NAMALWA (cell line): Measurements from ENCODE around the gene HRH2.
"Not testable (repeated sequence)": the region's sequence is repeated elsewhere in the genome, so short reads cannot be mapped to it uniquely, and the experiment has no call there.

Experiments used
- DNase-seq: peaks from one replicate; pipeline ENCODE4 v3.0.0-alpha.2; 2015; ENCODE audit warnings: low spot score

The HRH2 gene, protein sequence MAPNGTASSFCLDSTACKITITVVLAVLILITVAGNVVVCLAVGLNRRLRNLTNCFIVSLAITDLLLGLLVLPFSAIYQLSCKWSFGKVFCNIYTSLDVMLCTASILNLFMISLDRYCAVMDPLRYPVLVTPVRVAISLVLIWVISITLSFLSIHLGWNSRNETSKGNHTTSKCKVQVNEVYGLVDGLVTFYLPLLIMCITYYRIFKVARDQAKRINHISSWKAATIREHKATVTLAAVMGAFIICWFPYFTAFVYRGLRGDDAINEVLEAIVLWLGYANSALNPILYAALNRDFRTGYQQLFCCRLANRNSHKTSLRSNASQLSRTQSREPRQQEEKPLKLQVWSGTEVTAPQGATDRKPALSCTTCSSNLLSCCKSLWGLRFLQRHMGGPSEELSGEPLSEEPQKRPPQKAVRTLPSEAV

DNA sequence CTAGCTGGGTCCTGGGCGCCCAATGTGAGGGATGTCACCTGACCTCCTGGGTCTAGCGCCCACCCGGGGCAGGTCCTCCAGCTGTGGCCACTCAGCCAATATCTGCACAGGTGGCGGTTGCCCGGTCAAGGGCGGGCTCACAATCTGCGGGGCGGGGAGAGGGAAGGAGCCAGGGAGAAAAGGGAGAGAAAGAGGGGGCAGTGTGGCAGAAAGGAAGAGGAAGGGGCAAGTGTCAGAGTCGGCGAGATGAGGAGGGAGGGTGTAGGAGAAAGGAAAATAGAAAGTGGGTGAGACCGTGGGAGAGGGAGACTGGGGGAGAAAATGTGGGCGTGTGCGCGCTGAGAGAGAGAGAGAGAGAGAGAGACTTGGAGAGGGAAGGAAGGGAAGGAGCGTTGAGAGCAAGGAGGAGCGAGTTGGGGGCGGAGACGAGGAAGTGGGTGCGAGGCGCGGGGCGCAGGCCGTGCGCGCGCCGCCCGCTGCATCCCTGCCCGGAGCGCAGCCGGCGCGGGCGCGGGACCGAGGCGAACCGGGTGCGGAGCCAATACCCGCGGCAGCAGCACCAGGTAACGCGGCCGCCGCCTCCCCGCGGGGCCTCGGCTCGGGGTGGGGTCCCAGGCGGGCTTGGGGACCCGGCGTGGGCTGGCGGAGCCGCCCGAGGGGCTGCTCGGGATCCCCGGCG, at the start of gene HRH2:
TSS of gene HRH2 (plus strand) at position 479 of the 679 bp plus-strand sequence. CDS start 25,163 bp downstream, outside the sequence.
- DNase-seq: no peak

DNA sequence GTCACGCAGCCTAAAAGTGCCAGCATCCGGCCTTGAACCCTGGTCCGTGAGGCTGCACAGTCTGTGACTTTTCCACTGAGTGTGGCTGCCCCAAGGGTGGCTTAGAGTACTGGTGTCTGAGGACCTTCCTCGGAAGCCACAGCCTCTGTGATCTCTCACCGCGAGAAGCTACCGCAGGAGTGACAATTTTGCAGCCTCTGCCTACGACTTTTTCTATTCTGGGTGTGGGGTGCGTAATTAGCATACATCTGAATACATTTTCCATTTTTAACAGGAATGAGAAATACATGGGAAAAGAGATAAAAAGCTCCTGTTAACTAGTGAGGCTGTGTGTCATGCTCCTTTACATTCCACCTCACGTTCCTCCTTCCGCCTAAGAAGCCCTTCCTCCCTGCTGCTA, 48.3 kb upstream of the HRH2 start:
- no peak for DNase-seq

DNA sequence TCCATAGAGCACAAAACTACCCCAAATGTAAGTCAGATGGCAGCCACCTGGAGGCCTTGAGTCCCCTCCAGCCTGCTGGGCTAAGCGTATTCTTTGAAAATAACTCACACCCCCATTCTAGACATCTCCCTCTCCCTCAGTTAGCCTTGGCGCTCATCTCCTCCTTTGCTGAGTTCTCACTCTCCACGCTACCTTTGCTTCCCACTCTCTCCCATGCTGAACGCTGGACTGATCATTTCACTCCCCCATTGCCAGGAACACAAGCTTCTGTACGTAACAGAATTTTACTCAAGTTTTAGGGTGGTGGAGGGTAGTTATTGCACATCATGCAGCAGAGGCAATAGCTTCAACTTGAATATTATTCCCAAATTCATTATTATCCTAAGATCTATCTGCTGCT, 47.5 kb upstream of the HRH2 start:
- DNase-seq: no peak

DNA sequence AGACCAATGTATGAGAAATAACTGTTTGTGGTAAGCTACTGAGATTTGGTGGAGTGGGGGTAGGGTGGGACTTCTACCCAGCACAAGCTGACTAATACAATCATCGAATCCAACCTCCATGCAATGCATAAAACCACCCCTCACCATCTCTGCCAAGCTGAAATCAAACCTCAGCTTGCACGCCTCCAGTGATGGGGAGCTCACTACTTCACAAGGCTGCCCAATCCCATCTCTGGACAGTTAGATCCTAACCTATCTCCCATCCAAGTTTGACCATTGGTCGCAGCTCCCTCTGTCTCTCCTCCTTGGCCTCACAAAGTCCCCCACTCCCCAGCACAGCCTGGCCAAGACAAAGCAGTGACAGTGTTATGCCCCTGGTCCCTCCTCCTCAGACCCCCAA, 47.0 kb upstream of the HRH2 start:
- no peak for DNase-seq

DNA sequence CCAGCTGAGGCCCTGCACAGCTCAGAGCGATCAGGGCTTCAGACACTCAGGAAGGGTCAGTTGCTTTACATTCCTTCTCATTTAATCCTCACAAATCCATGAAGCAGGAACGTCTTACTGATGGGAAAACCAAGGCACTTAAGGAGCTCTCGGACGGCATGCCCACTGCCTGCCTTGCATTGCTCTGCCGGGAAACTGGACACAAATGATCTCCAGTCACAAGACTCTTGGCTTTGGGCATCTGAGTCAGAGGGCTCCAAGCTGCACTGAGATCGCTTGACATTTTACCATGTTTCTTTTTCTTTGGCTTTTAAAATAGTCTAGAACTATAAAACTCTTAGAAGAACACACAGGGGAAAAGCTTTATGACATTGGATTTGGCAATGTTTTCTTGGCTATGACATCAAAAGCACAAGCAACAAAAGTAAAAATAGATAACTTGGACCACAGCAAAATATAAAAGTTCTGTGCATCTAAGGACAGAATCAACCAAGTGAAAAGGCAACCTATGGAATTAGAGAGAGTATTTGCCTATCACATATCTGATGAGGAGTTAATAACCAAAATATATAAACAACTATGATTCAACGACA, 43.6 kb upstream of the HRH2 start:
- no peak for DNase-seq

DNA sequence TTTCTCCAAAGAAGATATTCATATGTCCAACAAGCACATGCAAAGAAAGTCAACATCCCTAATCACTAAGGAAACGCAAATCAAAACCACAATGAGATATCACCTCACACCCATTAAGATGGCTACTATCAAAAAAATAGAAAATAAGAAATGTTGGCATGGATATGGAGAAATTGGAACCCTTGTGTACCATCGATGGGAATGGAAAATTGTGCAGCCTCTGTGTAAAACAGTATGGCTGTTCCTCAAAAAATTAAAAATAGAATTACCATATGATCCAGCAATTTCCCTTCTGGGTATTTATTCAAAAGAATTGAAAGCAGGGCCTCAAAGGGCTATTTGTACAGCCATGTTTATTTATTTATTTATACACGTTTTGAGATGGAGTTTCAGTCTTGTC, 43.0 kb upstream of the HRH2 start:
- DNase-seq: no peak

DNA sequence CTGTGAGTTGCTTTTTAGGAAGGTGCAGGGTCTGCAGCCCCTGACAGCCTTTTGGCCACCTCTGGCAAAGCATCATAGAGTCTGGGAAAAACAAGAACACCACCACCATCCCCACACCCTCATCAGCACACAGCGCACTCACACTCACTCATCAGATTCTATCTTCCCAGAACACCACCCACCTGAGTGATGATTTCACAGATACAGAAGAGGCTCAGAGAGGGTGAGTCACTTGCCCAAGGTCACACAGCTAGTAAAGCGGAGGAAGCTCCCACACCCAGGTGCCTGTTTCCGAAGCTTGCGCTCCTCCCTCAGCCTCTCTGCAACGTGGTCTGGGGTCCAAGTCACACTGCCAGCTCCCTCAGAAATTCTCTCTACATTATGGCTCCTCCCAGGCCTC, 41.8 kb upstream of the HRH2 start:
- no peak for DNase-seq

DNA sequence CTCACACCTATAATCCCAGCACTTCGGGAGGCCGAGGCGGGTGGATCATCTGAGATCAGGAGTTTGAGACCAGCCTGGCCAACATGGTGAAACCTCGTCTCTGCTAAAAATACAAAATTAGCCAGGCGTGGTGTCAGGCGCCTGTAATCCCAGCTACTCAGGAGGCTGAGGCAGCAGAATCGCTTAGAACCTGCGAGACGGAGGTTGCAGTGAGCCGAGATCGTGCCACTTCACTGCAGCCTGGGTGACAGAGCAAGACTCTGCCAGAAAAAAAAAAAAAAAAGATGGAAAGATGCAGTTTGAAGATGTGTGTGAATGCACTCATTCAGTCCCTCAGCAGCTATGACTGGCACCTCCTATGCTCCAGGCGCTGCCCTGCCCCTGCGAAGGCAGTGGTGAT, 41.3 kb upstream of the HRH2 start:
- DNase-seq: not testable (repeated sequence)

DNA sequence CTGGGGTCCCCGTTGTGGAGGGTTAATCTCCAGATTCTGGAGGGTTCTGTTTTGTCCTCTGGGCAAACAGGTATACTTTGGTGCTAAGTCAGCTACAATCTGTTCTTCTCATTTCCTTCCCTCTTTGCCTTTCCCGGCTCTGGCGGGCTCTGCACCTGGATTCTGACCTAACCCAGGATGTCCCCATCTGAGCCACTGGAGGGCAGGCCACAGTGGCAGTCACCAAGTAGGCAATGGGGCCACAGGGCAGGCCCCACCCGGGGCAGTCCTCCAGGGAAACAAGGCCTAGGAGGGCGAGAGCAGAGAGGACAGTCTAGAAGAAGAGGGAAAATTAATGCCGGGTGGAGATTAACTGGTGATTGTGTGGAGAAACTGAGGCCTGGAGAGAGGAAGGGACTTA, 40.4 kb upstream of the HRH2 start:
- DNase-seq: no peak

DNA sequence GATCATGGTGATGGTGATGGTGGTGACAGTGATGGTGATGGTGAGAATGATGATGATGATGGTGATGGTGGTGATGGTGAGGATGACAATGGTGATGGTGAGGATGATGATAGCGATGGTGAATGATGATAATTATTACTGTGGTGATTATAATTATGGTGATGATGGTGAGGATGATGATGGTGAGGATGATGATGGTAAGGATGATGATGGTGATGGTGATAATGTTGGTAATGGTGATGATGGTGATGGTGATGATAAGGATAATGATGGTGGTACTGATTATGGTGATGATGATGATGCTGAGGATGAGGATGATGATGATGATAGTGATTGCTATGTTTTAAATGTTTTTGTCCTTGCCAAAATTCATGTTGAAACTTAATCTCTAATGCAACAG, 37.3 kb upstream of the HRH2 start:
- no peak for DNase-seq

DNA sequence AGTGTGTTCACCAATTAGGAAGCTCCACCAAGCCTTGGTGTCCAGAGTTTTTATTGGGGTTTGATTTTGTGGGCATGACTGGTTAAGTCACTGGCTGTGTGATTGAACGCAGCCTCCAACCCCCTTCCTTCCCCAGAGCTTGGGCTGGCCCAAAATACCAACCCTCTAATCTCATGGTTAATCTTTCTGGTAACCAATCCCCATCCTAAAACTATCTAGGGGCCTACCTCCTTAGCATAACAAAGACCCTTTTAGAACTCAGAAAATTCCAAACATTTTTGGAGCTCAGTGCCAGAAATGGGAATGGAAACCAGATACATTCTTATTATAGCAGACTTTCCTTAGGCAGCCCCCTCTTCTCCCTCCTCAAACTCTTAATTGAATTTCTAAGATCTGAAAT, 35.9 kb upstream of the HRH2 start:
- DNase-seq: no peak

DNA sequence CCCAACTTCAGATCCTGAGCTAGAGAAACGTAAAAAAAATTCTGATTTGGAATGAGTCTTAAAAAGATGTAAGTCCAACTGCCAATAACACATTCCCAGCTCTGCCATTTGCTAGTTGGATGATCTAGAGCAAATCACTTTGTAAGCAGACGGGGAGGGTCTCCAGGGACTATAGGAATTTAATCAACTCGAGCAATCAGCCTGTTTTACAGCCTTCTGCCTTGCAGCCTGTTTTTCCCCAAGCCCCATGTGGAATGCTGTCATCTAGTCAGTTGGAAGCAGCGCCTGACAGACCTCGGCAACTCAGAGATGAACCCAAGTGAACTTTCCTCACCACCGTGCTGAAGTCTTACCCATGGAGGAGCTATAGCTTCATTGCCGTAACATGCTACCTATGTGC, 34.8 kb upstream of the HRH2 start:
- no peak for DNase-seq

DNA sequence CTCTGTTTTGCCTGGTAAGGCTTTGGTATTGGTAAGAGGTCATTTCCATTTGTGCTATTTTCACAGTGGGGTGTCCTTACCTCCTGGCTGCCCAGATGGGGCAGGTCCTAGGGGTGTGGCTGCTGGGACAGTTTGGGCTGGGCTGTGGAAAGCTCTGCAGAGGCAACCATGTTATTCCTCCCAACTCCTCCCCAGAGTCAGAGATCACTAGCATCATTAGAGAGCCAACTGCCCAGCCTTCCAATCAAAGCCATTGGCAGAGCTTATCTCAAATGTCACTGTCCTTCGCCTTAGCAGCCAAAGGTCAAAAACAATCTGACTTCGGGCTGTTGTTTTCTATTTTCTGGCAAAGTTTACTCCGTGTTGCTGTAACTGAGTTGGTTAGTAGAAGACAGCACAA, 33.6 kb upstream of the HRH2 start:
- no peak for DNase-seq

DNA sequence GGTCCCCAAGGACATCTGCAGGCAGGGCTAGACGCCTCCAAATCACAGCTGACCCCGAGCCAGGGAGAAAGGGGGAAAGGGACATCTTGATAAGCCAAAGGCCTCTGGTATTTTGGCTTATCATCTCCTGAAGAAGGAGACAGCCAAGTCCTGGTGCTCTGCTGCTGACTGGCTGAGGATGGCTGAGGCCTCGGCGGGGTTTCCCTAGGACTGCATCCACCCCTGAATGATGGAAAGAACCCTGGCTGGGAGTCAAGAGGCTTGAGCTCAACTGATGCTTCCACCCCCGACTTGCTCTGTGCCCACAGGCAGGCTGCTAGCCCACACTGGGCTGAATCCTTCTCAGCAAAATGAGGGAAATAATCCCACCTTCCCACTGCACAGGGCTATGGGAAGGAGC, 30.9 kb upstream of the HRH2 start:
- DNase-seq: no peak

DNA sequence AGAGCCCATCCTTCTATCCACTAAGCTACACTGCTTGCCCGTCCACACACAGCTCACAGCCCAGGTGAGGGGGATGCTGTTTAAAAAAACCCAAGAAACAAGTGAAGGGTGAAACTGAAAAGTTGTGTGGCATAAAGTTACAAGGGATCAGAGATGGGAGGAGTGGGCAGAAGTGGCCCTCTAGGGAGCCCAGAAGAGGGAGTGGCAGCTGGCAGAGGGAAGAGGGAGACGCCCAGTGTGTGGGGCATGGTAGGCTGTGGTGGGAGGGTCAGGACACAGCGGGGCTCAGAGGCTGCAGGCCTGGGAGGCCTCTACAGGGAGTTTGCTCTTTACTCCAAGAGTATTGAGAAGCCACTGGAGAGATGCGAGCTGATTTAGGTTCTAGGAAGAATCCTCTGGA, 30.1 kb upstream of the HRH2 start:
- DNase-seq: no peak

DNA sequence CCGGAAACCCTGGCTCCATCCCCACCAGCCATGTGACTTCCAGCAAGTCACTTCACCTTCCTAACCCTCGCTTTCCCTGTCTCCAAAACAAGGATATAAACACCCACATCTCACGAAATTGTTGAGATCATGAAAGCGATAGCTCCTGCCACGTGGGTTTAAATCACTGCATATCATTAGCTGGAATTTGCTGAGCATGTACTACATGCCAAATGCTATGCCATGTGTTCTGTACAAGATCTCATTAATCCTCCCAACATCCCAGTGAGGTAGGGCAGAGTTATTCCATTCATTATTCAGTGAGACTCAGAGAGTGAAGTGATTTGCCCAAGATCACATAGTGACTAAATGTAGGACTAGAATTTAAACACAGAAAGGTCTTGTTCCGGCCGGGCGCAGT, 29.2 kb upstream of the HRH2 start:
- no peak for DNase-seq

DNA sequence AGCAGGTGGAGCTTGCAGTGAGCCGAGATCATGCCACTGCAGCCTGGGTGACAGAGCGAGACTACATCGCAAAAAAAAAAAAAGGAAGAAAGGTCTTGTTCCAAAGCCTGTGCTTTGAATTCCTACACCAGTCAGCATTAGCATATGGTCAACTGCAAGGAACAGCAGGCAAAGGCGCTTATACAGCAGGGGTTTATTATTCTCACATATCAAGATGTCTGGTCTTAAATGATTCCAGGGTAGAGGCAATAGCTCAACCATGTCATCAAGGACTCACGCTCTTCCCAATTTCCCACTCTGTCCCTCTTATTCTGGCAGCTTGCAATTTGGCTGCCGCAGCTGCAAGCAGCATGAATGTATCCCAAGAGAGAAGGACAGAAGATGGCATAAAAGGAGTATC, 28.6 kb upstream of the HRH2 start:
- no peak for DNase-seq

DNA sequence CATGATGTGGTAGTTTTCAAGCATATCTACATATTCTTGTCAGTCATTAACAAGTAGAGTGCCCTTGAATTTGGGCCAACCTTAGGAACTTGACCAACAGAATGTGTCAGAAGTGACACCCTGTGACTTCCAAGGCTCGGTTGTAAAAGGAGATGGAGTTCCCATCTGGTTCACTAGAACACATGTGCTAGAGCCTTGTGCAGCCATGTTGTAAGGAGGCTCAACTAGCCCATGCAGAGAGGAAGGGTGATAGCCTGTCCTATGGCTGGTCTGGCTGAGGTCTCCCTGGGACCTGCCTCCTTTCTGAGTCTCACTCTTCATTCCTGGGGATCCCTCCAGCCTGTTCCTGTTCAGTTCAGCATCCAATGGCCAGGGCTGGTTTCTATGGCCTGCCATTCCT, 28.1 kb upstream of the HRH2 start:
- DNase-seq: no peak

DNA sequence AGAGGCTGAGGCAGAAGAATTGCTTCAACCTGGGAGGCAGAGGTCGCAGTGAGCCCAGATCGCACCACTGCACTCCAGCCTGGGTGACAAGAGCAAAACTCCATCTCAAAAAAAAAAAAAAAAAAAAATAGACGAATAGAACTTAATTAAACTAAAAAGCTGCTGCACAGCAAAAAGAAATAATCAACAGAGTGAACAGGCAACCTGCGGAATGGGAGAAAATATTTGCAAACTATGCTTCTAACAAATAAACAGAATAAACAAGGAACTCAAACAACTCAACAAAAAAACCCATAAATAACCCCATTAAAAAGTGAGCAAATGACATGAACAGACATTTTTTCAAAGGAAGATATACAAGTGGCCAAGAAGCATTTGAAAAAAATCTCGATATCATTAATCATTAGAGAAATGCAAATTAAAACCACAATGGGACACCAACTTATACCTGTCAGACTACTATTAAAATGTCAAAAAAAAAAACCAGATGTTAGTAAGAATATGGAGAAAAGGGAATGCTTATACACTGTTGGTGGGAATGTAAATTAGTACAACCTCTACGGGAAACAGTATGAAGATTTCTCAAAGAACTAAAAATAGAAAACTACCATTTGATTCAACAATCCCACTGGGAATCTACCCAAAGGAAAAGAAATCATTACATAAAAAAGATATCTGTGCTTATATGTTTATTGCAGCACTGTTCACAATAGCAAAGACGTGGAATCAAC, 21.9 kb upstream of the HRH2 start:
- DNase-seq: no peak

DNA sequence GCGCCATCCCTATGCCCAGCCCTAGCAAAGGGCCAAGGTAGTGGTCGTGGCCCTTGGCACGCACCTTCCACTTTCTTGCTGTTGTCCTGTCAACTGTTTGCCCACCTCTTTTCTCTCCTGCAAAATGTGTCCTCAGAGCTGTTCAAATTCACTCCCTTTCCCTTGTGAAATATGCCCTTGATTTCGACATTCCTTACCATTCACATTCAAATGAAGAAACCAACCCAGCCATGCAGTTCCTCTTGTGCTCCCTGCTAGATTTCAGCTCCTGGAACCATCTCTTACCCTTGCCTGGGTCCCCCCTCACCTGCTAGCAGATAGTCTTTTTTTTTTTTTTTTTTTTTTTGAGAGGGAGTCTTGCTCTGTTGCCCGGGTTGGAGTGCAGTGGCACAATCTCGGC, 19.6 kb upstream of the HRH2 start:
- DNase-seq: no peak

DNA sequence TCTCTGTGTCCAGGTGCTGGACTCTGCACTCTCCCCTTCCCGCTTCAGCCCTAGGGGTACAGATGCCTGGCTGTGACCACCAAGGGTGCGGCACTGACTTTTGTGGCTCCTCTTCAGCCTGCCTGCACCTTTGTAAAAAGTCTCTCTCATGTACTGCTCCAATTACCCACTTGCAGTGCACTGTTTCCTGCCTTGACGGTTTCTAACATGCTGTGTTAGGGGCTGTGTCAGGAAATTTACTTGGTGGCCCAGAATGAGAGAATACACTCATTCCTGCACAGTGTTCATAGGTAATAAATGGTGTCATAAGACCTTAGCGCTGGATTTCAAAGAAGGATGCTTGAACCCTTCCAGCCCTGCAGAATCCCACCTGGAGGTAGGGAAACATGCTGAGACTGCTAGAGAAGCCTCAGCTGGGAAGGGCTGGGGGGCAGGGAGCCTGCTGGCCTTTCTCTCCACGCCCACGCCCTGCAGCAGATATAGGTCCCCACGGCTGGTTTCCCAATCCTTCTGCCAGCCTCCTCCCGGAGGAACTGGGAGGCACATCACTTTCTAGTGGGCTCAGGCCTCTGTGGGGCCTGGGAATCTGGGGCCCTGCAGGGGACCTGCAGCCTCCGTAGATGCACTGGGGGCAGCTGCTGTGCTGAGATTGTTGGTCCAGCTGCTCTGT, 17.6 kb upstream of the HRH2 start:
- no peak for DNase-seq

DNA sequence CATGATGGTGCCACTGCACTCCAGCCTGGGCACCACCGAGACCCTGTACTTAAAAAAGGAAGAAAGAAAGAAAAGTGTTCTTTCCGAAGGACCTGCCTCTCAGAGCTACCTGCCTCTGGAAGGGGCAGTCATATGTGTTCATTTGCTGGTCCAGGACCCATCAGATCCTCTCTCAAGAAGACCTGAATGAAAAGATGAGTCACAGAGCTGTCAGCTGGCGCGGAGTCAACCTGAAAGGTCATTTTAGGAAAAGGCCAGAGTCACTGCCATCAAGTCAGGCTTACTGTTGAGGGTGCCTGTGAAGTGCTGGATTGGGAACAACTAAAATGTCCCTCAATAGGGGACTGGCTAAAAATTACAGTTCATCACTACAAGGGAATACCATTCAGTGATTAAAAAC, 14.9 kb upstream of the HRH2 start:
- no peak for DNase-seq
